GM23338 (cell line): ENCODE results near the gene KREMEN2. TPM values are rescaled to one million over a fixed set of nuclear protein-coding genes. Genes with fewer than 3 reads are reported as not detected.

Experiments used
- ATAC-seq: fragments of 200-7000 bp; cut with Tn5 transposase; 3 replicates; pipeline ENCODE4 v1.9.1; 2020
- DNase-seq: peaks from one replicate; pipeline ENCODE4 v3.0.0-alpha.2; 2015; ENCODE audit warnings: low spot score
- H2AFZ ChIP-seq: fragments of 200-600 bp; sonication (generic); 2 replicates; pipeline ENCODE4 v1.8.0; 2016; ENCODE audit warnings: antibody characterized with exemption, mild to moderate bottlenecking, moderate library complexity
- H3F3A ChIP-seq: fragments of 200-600 bp; sonication (generic); replicated peaks from 2 replicates; pipeline ENCODE4 v1.8.0; 2017; ENCODE audit warnings: antibody characterized with exemption, mixed run types, low read depth
- H3K27ac ChIP-seq: fragments of 200-600 bp; sonication (generic); 2 replicates; pipeline ENCODE4 v1.6.1; 2016; ENCODE audit warnings: low read depth
- H3K27me3 ChIP-seq: fragments of 200-600 bp; sonication (generic); 2 replicates; pipeline ENCODE4 v1.8.0; 2016; ENCODE audit warnings: mild to moderate bottlenecking, mixed run types, moderate library complexity; ENCODE audit not compliant: insufficient read depth
- H3K36me3 ChIP-seq: fragments of 200-600 bp; sonication (generic); 2 replicates; pipeline ENCODE4 v1.8.0; 2016; ENCODE audit warnings: mild to moderate bottlenecking; ENCODE audit not compliant: insufficient read depth
- H3K4me1 ChIP-seq: fragments of 200-600 bp; sonication (generic); 2 replicates; pipeline ENCODE4 v1.8.0; 2016; ENCODE audit warnings: mild to moderate bottlenecking, moderate library complexity; ENCODE audit not compliant: insufficient read depth
- H3K4me2 ChIP-seq: fragments of 200-600 bp; sonication (generic); 2 replicates; pipeline ENCODE4 v1.7.1; 2017; ENCODE audit warnings: mixed run types
- H3K4me3 ChIP-seq: fragments of 200-600 bp; sonication (generic); 2 replicates; pipeline ENCODE4 v1.6.1; 2016; ENCODE audit warnings: mixed run types
- H3K79me2 ChIP-seq: fragments of 200-600 bp; sonication (generic); replicated peaks from 2 replicates; pipeline ENCODE4 v1.8.0; 2017; ENCODE audit warnings: mild to moderate bottlenecking; ENCODE audit not compliant: insufficient read depth
- H3K9me2 ChIP-seq: fragments of 200-600 bp; sonication (generic); 2 replicates; pipeline ENCODE4 v1.8.0; 2017; ENCODE audit not compliant: insufficient read depth
- H4K20me1 ChIP-seq: fragments of 200-600 bp; sonication (generic); replicated peaks from 2 replicates; pipeline ENCODE4 v1.8.0; 2017; ENCODE audit warnings: mild to moderate bottlenecking; ENCODE audit not compliant: insufficient read depth
- H3K27ac Mint-ChIP-seq: 2 replicates; pipeline ENCODE4 v1.8.0; 2020; ENCODE audit warnings: inconsistent platforms, mild to moderate bottlenecking, moderate library complexity, mixed read lengths
- H3K27me3 Mint-ChIP-seq: 3 replicates; pipeline ENCODE4 v1.8.0; 2022; ENCODE audit warnings: low read depth, mild to moderate bottlenecking, moderate library complexity, mixed read lengths, inconsistent platforms; ENCODE audit not compliant: insufficient read depth, poor library complexity
- H3K36me3 Mint-ChIP-seq: 3 replicates; pipeline ENCODE4 v1.8.0; 2021; ENCODE audit warnings: low read depth, mild to moderate bottlenecking, inconsistent platforms, moderate library complexity, mixed read lengths
- H3K4me1 Mint-ChIP-seq: 3 replicates; pipeline ENCODE4 v1.8.0; 2020; ENCODE audit warnings: mild to moderate bottlenecking, inconsistent platforms, mixed read lengths
- H3K4me3 Mint-ChIP-seq: 3 replicates; pipeline ENCODE4 v1.8.0; 2021; ENCODE audit warnings: moderate library complexity, mild to moderate bottlenecking, inconsistent platforms, mixed read lengths
- H3K9me3 Mint-ChIP-seq: 3 replicates; pipeline ENCODE4 v1.8.0; 2020; ENCODE audit warnings: moderate library complexity, mild to moderate bottlenecking, inconsistent platforms, mixed read lengths
- CREB1 ChIP-seq: fragments of 250-450 bp; sonication (Bioruptor Pico); IDR thresholded peaks from 2 replicates; pipeline ENCODE4 v1.5.0; 2020; ENCODE audit warnings: low read depth, mild to moderate bottlenecking, moderate library complexity
- CTCF ChIP-seq, 2 experiments: fragments of 200-600 bp in 1 of 2; sonication (generic) in 1 of 2; conservative IDR thresholded peaks; 2 replicates each; pipeline versions ENCODE4 v1.5.1 to v1.6.1; 2016 to 2017; ENCODE audit warnings: antibody characterized with exemption in 2 of 2, low read depth in 2 of 2, mild to moderate bottlenecking in 2 of 2, moderate library complexity in 1 of 2
- ETS1 ChIP-seq: IDR thresholded peaks from 2 replicates; pipeline ENCODE4 v1.6.1; 2016; ENCODE audit warnings: antibody characterized with exemption
- EZH2 ChIP-seq: fragments of 200-600 bp; sonication (generic); IDR thresholded peaks from one replicate; pipeline ENCODE4 v1.8.0; 2017; ENCODE audit warnings: antibody characterized with exemption, mild to moderate bottlenecking, low read depth; ENCODE audit not compliant: unreplicated experiment
- EZH2phosphoT487 ChIP-seq: fragments of 200-600 bp; sonication (generic); IDR thresholded peaks from one replicate; pipeline ENCODE4 v1.8.1; 2018; ENCODE audit warnings: antibody characterized with exemption; ENCODE audit not compliant: unreplicated experiment
- JUNB ChIP-seq: IDR thresholded peaks from one replicate; pipeline ENCODE4 v1.6.1; 2016; ENCODE audit warnings: antibody characterized with exemption; ENCODE audit not compliant: unreplicated experiment
- NANOG ChIP-seq: IDR thresholded peaks from 2 replicates; pipeline ENCODE4 v1.6.1; 2016; ENCODE audit warnings: antibody characterized with exemption, borderline replicate concordance
- POLR2AphosphoS5 ChIP-seq: IDR thresholded peaks from 2 replicates; pipeline ENCODE4 v1.6.1; 2016; ENCODE audit warnings: antibody characterized with exemption, low read depth
- REST ChIP-seq: IDR thresholded peaks from one replicate; pipeline ENCODE4 v1.6.1; 2018; ENCODE audit warnings: antibody characterized with exemption; ENCODE audit not compliant: unreplicated experiment
- STAT1 ChIP-seq: IDR thresholded peaks from one replicate; pipeline ENCODE4 v1.6.1; 2016; ENCODE audit warnings: antibody characterized with exemption; ENCODE audit not compliant: unreplicated experiment
- ZNF114 ChIP-seq: fragments of 250-450 bp; sonication (Bioruptor Pico); IDR thresholded peaks from 2 replicates; pipeline ENCODE4 v1.5.0; 2020; ENCODE audit warnings: mild to moderate bottlenecking, moderate library complexity
- ZNF331 ChIP-seq: fragments of 250-450 bp; sonication (Bioruptor Pico); IDR thresholded peaks from 2 replicates; pipeline ENCODE4 v1.5.0; 2020; ENCODE audit warnings: low read depth, mild to moderate bottlenecking, moderate library complexity
- polyA plus RNA-seq: library from polyadenylated mRNA; unstranded; fragments of >200 nt; fragmentation: Nextera tagmentation; extraction: Ambion mirVana; gene quantifications from 2 replicates; pipeline ENCODE4 v1.2.1, GENCODE V29; 2016
- total RNA-seq: library from RNA; depleted of rRNA; stranded (reverse); fragments of >200 nt; shearing (Covaris generic); gene quantifications from 2 replicates; pipeline ENCODE4 v1.2.3, GENCODE V29; 2014
- TF ChIP-seq, protein P1 (sequence below): fragments of 250-450 bp; sonication (Bioruptor Pico); IDR thresholded peaks from 2 replicates; pipeline ENCODE4 v1.5.0; 2020; ENCODE audit warnings: mild to moderate bottlenecking, moderate library complexity

Gene KREMEN2
- total and polyA plus RNA-seq, 2 experiments from 2014 or later, result 4.9 to 16.1 TPM

- Mint-ChIP-seq H3K9me3 (peaks cover 9% of the 10 kb centered on the region; the same call in 2 of the 3 replicates), H3K36me3 (peaks cover 17% of the 10 kb centered on the region; the same call in 2 of the 3 replicates), H3K4me3 (no peak overlapping the region), H3K27ac (0 out of 2 replicates have a peak overlapping the region, but pooled peaks have one; percentile 36), H3K27me3 (peaks cover 13% of the 10 kb centered on the region), H3K4me1 (peaks cover 42% of the 10 kb centered on the region)
- peaks cover 7% of the 10 kb centered on the region; the same call in 1 of the 2 replicates for H3K4me1 ChIP-seq
- H3K27me3 ChIP-seq, result 0 out of 2 replicates have a peak, but pooled peaks cover 7% of the 10 kb centered on the region
- peaks cover 5% of the 10 kb centered on the region; the same call in 1 of the 2 replicates for H3F3A ChIP-seq
- H3K4me3 ChIP-seq, result no peak overlapping the region
- TF ChIP-seq CTCF (conservative IDR thresholded peaks at IDR 0.05; ENCODE audit: low read depth in 2 of 2), result no peak
- TF ChIP-seq ETS1, result no peak
- no peak for TF ChIP-seq STAT1
- no peak for TF ChIP-seq ZNF331
- no peak for TF ChIP-seq JUNB
- no peak for TF ChIP-seq NANOG
- TF ChIP-seq EZH2phosphoT487, result no peak
- TF ChIP-seq, protein P1, sequence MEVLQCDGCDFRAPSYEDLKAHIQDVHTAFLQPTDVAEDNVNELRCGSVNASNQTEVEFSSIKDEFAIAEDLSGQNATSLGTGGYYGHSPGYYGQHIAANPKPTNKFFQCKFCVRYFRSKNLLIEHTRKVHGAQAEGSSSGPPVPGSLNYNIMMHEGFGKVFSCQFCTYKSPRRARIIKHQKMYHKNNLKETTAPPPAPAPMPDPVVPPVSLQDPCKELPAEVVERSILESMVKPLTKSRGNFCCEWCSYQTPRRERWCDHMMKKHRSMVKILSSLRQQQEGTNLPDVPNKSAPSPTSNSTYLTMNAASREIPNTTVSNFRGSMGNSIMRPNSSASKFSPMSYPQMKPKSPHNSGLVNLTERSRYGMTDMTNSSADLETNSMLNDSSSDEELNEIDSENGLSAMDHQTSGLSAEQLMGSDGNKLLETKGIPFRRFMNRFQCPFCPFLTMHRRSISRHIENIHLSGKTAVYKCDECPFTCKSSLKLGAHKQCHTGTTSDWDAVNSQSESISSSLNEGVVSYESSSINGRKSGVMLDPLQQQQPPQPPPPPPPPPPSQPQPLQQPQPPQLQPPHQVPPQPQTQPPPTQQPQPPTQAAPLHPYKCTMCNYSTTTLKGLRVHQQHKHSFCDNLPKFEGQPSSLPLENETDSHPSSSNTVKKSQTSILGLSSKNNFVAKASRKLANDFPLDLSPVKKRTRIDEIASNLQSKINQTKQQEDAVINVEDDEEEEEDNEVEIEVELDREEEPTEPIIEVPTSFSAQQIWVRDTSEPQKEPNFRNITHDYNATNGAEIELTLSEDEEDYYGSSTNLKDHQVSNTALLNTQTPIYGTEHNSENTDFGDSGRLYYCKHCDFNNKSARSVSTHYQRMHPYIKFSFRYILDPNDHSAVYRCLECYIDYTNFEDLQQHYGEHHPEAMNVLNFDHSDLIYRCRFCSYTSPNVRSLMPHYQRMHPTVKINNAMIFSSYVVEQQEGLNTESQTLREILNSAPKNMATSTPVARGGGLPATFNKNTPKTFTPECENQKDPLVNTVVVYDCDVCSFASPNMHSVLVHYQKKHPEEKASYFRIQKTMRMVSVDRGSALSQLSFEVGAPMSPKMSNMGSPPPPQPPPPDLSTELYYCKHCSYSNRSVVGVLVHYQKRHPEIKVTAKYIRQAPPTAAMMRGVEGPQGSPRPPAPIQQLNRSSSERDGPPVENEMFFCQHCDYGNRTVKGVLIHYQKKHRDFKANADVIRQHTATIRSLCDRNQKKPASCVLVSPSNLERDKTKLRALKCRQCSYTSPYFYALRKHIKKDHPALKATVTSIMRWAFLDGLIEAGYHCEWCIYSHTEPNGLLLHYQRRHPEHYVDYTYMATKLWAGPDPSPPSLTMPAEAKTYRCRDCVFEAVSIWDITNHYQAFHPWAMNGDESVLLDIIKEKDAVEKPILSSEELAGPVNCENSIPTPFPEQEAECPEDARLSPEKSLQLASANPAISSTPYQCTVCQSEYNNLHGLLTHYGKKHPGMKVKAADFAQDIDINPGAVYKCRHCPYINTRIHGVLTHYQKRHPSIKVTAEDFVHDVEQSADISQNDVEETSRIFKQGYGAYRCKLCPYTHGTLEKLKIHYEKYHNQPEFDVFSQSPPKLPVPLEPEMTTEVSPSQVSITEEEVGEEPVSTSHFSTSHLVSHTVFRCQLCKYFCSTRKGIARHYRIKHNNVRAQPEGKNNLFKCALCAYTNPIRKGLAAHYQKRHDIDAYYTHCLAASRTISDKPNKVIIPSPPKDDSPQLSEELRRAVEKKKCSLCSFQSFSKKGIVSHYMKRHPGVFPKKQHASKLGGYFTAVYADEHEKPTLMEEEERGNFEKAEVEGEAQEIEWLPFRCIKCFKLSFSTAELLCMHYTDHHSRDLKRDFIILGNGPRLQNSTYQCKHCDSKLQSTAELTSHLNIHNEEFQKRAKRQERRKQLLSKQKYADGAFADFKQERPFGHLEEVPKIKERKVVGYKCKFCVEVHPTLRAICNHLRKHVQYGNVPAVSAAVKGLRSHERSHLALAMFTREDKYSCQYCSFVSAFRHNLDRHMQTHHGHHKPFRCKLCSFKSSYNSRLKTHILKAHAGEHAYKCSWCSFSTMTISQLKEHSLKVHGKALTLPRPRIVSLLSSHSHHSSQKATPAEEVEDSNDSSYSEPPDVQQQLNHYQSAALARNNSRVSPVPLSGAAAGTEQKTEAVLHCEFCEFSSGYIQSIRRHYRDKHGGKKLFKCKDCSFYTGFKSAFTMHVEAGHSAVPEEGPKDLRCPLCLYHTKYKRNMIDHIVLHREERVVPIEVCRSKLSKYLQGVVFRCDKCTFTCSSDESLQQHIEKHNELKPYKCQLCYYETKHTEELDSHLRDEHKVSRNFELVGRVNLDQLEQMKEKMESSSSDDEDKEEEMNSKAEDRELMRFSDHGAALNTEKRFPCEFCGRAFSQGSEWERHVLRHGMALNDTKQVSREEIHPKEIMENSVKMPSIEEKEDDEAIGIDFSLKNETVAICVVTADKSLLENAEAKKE (CRISPR knock-in tag), result no peak
- TF ChIP-seq REST, result no peak
- TF ChIP-seq EZH2, result no peak
- TF ChIP-seq ZNF114 (CRISPR knock-in tag), result no peak
- no peak for TF ChIP-seq CREB1 (CRISPR knock-in tag)
- no peak for TF ChIP-seq POLR2AphosphoS5
- no peak overlapping the region for H2AFZ ChIP-seq
- H3K27ac ChIP-seq, result no peak overlapping the region
- DNase-seq (no peak), ATAC-seq (no peak)
- H4K20me1 ChIP-seq, result no peaks in the 10 kb centered on the region
- H3K36me3 ChIP-seq, result no peaks in the 10 kb centered on the region
- no peak overlapping the region for H3K4me2 ChIP-seq
- no peaks in the 10 kb centered on the region for H3K79me2 ChIP-seq
- H3K9me2 ChIP-seq, result no peaks in the 10 kb centered on the region
Observed at GRCh38 chr16:2929693-2930092, 34.4 kb upstream of the KREMEN2 start.
